T-helper 1 cell treated with Interleukin-12 subunit alpha and Interleukin-12 subunit beta and Interleukin-4 antibody, amounts not matched to agents 30 μg/mL and 1 μg/mL, for 36 hours (primary cell): ENCODE data around the gene TCHH.
"Not testable (repeated sequence)": the region's sequence is repeated elsewhere in the genome, so short reads cannot be mapped to it uniquely, and the experiment has no call there.

Experiments used
- H3K27ac Mint-ChIP-seq: one replicate; pipeline ENCODE4 v1.8.0; 2021; ENCODE audit warnings: mild to moderate bottlenecking, mixed read lengths
- H3K27me3 Mint-ChIP-seq: one replicate; pipeline ENCODE4 v1.8.0; 2021; ENCODE audit warnings: low read depth, mixed read lengths
- H3K36me3 Mint-ChIP-seq: one replicate; pipeline ENCODE4 v1.8.0; 2021; ENCODE audit warnings: low read depth, mixed read lengths
- H3K4me1 Mint-ChIP-seq: one replicate; pipeline ENCODE4 v1.8.0; 2021; ENCODE audit warnings: low read depth, mixed read lengths
- H3K4me3 Mint-ChIP-seq: one replicate; pipeline ENCODE4 v1.8.0; 2021; ENCODE audit warnings: mild to moderate bottlenecking, moderate library complexity, mixed read lengths
- H3K9me3 Mint-ChIP-seq: one replicate; pipeline ENCODE4 v1.8.0; 2021; ENCODE audit warnings: mixed read lengths

Gene TCHH, protein sequence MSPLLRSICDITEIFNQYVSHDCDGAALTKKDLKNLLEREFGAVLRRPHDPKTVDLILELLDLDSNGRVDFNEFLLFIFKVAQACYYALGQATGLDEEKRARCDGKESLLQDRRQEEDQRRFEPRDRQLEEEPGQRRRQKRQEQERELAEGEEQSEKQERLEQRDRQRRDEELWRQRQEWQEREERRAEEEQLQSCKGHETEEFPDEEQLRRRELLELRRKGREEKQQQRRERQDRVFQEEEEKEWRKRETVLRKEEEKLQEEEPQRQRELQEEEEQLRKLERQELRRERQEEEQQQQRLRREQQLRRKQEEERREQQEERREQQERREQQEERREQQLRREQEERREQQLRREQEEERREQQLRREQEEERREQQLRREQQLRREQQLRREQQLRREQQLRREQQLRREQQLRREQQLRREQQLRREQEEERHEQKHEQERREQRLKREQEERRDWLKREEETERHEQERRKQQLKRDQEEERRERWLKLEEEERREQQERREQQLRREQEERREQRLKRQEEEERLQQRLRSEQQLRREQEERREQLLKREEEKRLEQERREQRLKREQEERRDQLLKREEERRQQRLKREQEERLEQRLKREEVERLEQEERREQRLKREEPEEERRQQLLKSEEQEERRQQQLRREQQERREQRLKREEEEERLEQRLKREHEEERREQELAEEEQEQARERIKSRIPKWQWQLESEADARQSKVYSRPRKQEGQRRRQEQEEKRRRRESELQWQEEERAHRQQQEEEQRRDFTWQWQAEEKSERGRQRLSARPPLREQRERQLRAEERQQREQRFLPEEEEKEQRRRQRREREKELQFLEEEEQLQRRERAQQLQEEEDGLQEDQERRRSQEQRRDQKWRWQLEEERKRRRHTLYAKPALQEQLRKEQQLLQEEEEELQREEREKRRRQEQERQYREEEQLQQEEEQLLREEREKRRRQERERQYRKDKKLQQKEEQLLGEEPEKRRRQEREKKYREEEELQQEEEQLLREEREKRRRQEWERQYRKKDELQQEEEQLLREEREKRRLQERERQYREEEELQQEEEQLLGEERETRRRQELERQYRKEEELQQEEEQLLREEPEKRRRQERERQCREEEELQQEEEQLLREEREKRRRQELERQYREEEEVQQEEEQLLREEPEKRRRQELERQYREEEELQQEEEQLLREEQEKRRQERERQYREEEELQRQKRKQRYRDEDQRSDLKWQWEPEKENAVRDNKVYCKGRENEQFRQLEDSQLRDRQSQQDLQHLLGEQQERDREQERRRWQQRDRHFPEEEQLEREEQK (N-terminal part only)

DNA sequence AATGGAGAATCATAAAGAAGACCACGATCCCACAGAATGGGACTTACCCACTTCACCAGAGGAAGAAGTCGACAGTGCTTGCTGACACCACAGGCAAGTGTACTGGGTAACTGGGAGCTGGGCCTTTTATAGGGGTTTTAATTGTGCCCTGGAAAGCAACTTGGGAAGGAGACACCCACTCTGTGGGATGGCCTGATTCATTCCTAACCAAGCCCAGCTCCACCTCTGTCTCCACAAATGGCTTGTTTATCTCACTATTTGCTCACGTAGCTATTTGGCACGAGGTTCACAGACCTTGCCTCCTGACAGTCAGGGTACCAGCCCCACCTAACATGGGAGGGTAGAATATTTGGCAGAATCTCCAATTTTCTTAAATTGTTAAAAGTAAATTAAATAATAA is at the start of gene TCHH:
Gene TCHH, minus strand, starts transcription at position 101 of the 400 bp plus-strand sequence. CDS start 1,364 bp downstream, outside the sequence.
- Mint-ChIP-seq H3K36me3 (no peaks in the 10 kb centered on the region), H3K27ac (no peak within 1 kb of the TSS), H3K4me3 (no peak within 1 kb of the TSS)

DNA sequence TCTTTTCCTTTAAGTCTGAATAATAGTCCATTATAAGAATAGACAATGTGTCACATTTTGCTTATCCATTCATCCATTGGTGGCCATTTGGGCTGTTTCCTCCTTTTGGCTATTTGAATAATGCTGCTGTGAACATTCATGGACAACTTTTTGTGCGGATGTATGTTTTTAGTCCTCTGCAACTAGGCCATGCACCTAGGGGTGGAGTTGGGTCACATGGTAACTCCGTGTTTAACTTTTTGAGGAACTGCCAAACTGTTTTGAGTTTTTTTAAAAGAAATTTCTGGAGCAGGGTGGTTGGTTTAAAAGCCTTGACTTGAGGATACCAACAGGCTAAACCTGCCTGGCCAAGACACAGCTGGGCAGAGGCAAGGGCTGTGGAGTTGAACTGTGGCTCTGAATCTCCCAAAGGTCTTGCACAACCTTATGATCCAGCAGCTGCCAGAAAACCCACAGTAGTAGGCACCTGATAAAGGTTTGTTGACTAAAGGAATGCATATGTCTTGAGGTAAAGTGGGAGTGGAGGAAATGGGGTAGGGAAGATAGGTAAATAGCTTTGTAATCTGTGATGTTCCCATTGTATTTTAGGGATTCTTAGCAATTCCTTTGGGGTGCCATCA is 49.4 kb upstream of the TCHH start:
- H3K9me3 Mint-ChIP-seq, result peaks cover 2% of the 10 kb centered on the region
- peaks cover 6% of the 10 kb centered on the region for H3K4me1 Mint-ChIP-seq
- no peak overlapping the region for H3K27ac Mint-ChIP-seq
- H3K27me3 Mint-ChIP-seq, result peaks cover 9% of the 10 kb centered on the region
- no peak overlapping the region for H3K4me3 Mint-ChIP-seq
- H3K36me3 Mint-ChIP-seq, result peaks cover 1% of the 10 kb centered on the region

More for the DNA sequence above, at the start of gene TCHH:
- Mint-ChIP-seq H3K9me3 (no peaks in the 10 kb centered on the region), H3K4me1 (no peaks in the 10 kb centered on the region), H3K27me3 (peaks cover 39% of the 10 kb centered on the region)

DNA sequence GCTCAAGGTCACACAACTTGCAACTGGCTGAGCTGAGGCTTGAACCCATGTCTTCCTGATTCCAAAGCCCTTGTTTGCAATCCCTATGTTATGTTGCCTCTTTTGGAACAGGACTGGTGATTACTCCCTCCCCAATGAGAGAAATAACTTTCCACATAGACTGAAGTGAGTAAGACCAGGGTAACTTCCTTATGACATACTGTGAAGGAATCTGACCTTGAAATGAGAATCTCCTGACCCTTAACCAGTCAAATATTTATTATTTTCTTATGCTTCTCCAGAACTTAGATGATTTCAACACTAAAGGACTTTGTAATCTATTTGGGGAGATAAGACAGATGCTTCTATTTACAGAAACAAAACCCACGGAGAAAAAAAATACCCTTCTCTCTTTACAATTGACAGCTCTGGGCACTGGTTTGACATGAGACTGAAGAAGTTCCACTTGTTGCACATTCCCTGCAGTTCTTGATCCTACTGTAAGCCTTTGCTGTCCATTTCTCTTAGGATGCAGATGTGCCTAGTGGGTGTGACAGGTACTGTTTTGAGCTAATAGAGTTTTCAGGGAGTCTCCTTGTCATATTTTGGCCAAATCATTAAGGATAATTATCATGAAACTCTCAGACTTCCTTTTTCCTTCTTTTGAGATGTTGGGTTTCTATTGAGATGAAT is 47.7 kb upstream of the TCHH start:
- Mint-ChIP-seq H3K9me3 (peaks cover 2% of the 10 kb centered on the region), H3K27ac (no peak overlapping the region), H3K4me1 (peaks cover 6% of the 10 kb centered on the region), H3K27me3 (peaks cover 9% of the 10 kb centered on the region), H3K36me3 (peaks cover 1% of the 10 kb centered on the region), H3K4me3 (no peak overlapping the region)

DNA sequence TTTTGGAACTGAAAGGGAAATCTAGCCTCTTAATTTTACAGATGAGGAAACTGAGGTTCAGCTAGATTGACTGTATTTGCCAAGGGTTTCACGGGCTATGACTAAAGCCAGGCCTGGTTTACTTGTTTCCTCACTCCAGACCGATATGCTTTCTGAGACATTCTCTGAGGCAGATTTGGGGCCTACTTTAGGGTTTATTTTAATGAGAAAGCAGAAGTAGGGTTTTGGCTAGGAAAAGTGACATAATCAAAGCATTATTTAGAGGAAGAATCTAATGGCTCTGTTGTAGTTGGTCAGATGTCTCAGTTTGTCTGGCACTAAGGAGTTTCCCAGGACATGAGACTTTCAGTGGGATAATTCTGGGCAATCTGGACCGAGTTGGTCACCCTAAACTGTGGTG is 45.3 kb upstream of the TCHH start:
- H3K9me3 Mint-ChIP-seq, result peaks cover 1% of the 10 kb centered on the region
- peaks cover 9% of the 10 kb centered on the region for H3K27me3 Mint-ChIP-seq
- peaks cover 1% of the 10 kb centered on the region for H3K4me1 Mint-ChIP-seq
- H3K27ac Mint-ChIP-seq, result no peak overlapping the region
- no peaks in the 10 kb centered on the region for H3K36me3 Mint-ChIP-seq
- no peak overlapping the region for H3K4me3 Mint-ChIP-seq

DNA sequence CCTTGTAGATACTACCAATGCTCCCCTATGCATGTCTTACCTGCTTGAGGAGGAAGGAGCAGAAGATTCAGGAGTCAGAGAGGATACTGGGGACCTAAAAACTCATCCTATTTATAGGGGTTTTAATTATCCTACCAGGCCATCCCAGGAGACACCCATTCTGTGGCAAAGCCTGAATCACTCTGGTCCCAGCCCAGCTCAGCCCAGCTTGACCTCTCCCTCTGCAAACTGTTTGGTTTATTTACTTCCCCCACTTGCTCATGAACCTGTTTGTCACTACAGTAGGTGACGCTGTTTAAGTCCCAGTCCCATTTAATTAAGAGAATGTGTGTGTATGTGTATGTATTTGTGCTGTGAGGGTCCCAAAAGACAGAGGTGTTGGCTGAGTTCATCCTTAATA is 43.9 kb upstream of the TCHH start, which contains the start of gene RPTN:
Gene RPTN, minus strand, starts transcription at position 85 of the 400 bp plus-strand sequence. CDS start 1,339 bp downstream, outside the sequence.
- Mint-ChIP-seq H3K27ac (no peak within 1 kb of the TSS), H3K9me3 (no peaks in the 10 kb centered on the region), H3K4me3 (no peak within 1 kb of the TSS), H3K4me1 (no peaks in the 10 kb centered on the region), H3K36me3 (no peaks in the 10 kb centered on the region), H3K27me3 (peaks cover 7% of the 10 kb centered on the region)

DNA sequence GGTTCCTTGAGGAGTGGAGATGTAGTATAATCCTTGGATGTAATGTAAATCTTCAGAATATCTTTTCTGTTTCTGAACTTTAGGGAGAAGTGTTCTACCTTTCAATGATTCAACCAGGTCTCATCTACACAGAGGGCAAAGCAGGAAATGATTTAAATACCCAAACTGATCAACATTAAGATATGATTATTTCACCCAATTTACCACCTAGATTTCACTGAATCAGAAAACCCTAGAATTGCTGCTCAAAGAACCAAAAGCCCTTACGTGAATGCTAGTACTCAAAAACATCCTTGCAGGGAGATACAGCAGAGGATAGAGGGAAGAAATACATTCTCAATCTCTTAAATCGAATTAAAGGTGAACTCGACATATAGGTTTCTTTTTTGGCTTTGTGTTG is 38.8 kb upstream of the TCHH start:
- no peaks in the 10 kb centered on the region for H3K4me1 Mint-ChIP-seq
- H3K27me3 Mint-ChIP-seq, result peaks cover 17% of the 10 kb centered on the region
- no peaks in the 10 kb centered on the region for H3K36me3 Mint-ChIP-seq
- peaks cover 3% of the 10 kb centered on the region for H3K9me3 Mint-ChIP-seq
- H3K4me3 Mint-ChIP-seq, result no peak overlapping the region
- H3K27ac Mint-ChIP-seq, result no peak overlapping the region

DNA sequence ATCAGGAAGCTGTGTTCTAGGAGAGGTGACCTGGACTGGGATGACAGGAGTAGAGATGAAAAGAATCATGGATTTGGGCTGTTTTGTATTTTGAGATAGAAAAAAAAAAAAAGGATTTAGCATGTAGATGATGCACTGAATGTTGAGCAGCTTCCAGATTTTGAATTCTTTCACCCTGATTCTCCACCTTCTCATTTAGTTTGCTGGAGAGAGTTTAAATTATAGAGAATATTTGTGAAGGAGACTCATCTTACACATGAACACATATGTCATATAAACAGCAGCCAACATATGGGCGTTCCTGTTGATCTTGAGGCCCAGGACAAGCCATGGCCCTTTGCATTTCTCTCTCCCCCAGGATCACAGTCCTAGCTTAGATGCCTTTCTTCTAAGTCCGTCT is 36.4 kb upstream of the TCHH start:
- Mint-ChIP-seq H3K9me3 (peaks cover 11% of the 10 kb centered on the region), H3K4me3 (no peak overlapping the region), H3K27me3 (peaks cover 23% of the 10 kb centered on the region), H3K27ac (no peak overlapping the region), H3K4me1 (no peaks in the 10 kb centered on the region), H3K36me3 (no peaks in the 10 kb centered on the region)

DNA sequence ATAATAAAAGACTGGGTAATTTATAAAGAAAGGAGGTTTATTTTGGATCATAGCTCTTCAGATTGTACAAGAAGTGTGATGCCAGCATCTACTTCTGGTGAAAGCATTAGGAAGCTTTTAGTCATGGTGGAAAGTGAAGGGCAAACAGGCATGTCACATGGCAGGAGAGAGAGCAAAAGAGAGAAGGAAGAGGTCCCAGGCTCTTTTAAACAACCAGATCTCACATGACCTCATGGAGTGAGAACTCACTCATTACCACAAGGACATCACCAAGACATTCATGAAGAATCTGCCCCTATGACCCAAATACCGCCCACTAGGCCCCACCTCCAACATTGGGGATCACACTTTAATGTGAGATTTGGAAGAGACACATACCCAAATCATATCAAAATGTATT is 33.7 kb upstream of the TCHH start:
- Mint-ChIP-seq H3K27ac (no peak overlapping the region), H3K27me3 (peaks cover 29% of the 10 kb centered on the region), H3K4me1 (no peaks in the 10 kb centered on the region), H3K36me3 (no peaks in the 10 kb centered on the region), H3K9me3 (peaks cover 20% of the 10 kb centered on the region), H3K4me3 (no peak overlapping the region)

DNA sequence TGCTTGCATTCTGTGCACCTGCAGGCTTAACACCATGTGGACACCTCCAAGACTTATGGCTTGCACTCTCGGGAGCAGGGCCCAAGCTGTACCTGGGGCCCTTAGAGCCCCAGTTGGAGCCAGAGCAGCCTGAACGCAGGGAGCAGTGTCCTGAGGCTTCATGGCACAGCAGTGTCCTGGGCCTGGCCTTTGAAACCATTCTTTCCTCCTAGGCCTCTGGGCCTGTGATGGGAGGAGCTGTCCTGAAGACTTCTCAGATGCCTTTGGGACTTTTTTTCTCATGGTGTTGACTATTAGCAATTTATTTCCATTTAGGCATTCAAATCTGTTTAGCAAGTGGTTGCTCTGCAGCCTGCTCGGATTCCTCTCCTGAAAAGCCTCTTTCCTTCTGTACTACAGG is 32.8 kb upstream of the TCHH start:
- H3K36me3 Mint-ChIP-seq, result no peaks in the 10 kb centered on the region
- no peak overlapping the region for H3K27ac Mint-ChIP-seq
- H3K9me3 Mint-ChIP-seq, result peaks cover 20% of the 10 kb centered on the region
- peaks cover 29% of the 10 kb centered on the region for H3K27me3 Mint-ChIP-seq
- H3K4me3 Mint-ChIP-seq, result no peak overlapping the region
- H3K4me1 Mint-ChIP-seq, result peaks cover 1% of the 10 kb centered on the region

DNA sequence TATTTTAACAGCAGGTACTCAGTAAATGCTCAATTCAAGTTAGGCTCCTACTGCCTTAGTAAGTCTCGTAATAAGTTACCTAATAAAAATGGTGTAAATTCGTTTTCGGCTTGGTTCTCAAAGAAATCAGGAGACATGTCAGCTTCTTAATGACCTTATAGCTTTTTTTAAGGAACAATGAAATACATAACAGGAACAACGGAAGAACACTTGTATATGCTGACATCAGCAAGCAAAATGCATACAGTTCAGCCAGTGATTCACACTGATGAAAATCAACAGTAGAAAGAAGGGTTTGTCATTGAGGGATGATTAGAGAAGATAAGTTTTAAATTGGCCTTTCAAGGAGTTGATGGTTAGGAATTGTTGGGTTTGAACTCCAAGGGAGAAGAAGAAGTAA is 30.5 kb upstream of the TCHH start:
- H3K27ac Mint-ChIP-seq, result no peak overlapping the region
- H3K9me3 Mint-ChIP-seq, result peaks cover 20% of the 10 kb centered on the region
- H3K4me3 Mint-ChIP-seq, result no peak overlapping the region
- H3K27me3 Mint-ChIP-seq, result peaks cover 25% of the 10 kb centered on the region
- H3K4me1 Mint-ChIP-seq, result peaks cover 1% of the 10 kb centered on the region
- no peaks in the 10 kb centered on the region for H3K36me3 Mint-ChIP-seq

DNA sequence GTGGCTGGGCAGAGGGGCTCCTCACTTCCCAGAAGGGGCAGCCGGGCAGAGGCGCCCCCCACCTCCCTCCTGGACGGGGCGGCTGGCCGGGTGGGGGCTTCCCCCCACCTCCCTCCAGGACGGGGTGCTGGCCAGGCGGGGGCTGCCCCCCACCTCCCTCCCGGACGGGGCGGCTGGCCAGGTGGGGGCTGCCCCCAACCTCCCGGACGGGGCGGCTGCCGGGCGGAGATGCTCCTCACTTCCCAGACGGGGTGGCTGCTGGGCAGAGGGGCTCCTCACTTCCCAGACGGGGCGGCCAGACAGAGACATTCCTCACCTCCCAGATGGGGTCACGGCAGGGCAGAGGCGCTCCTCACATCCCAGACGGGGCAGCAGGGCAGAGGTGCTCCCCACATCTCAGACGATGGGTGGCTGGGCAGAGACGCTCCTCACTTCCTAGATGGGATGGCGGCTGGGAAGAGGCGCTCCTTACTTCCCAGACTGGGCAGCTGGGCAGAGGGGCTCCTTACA is 29.5 kb upstream of the TCHH start:
- not testable (repeated sequence) for H3K4me1 Mint-ChIP-seq, H3K27ac Mint-ChIP-seq, H3K4me3 Mint-ChIP-seq, H3K36me3 Mint-ChIP-seq
- Mint-ChIP-seq H3K27me3 (peaks cover 27% of the 10 kb centered on the region), H3K9me3 (peaks cover 20% of the 10 kb centered on the region)

DNA sequence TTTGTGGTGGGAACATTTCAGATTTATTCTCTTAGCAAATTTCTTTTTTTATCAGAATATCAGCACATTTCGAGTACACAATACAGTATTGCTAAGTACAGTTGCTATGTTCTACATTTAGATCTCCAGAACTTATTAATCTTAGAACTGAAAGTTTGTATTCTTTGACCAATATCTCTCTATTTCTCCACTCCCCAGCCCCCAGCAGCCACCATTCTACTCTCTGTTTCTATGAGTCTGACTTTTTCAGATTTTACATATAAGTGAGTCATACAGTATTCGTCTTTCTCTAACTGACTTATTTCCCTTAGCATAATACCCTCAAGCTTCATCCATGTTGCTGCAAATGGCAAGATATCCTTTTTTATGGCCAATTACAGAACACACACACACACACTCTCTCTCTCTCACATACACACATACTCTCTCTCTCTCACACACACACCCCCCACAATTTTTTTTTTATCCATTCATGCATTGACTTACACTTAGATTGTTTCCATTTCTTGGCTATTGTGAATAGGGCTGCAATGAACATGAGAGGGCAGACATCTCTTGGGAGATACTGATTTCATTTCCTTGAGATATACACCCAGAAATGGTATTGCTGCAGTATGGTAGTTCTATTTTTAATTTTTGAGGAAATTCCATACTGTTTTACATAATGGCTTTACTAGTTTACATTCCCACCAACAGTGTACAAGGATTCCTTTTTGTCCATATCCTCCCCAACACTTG is 28.1 kb upstream of the TCHH start:
- peaks cover 11% of the 10 kb centered on the region for H3K9me3 Mint-ChIP-seq
- H3K36me3 Mint-ChIP-seq, result no peaks in the 10 kb centered on the region
- H3K27ac Mint-ChIP-seq, result no peak overlapping the region
- peaks cover 25% of the 10 kb centered on the region for H3K27me3 Mint-ChIP-seq
- no peak overlapping the region for H3K4me3 Mint-ChIP-seq
- H3K4me1 Mint-ChIP-seq, result peaks cover 1% of the 10 kb centered on the region
